ENCODE measurements around the gene INSM1. TPM values are rescaled to one million over a fixed set of nuclear protein-coding genes. Genes with fewer than 3 reads are reported as not detected.

INSM1 gene
- total RNA-seq, 1 experiment from 2014 or later = not detected

- ChIA-PET POLR2A (no interaction called here), CTCF (no interaction called here)
- TF ChIP-seq CTCF (IDR thresholded peaks at IDR 0.05; ENCODE audit: insufficient read depth in 1 of 2, low read depth in 1 of 2, low read length in 1 of 2, severe bottlenecking in 1 of 2, unreplicated experiment in 1 of 2) = no peak
- no peaks in the 10 kb centered on the region for H3K27me3 Mint-ChIP-seq (ENCODE audit: insufficient read depth, unreplicated experiment)
- peaks cover 4% of the 10 kb centered on the region for H3K36me3 Mint-ChIP-seq (ENCODE audit: insufficient read depth, unreplicated experiment)
- no peak for DNase-seq
- Histone ChIP-seq H3K27me3 (replicated peaks; ENCODE audit: control insufficient read depth, insufficient read depth, low read length) (no peaks in the 10 kb centered on the region), H3K4me3 (ENCODE audit: low read depth, low read length) (no peak overlapping the region), H3K36me3 (ENCODE audit: control insufficient read depth, insufficient read depth, low read length) (no peaks in the 10 kb centered on the region), H3K9me3 (no peaks in the 10 kb centered on the region), H3K4me1 (0 out of 2 replicates have a peak, but pooled peaks cover 4% of the 10 kb centered on the region)
- peaks cover 5% of the 10 kb centered on the region for H3K4me1 Mint-ChIP-seq (ENCODE audit: low read depth, unreplicated experiment)
- intact Hi-C loops (cut with micrococcal nuclease; ENCODE audit: unreplicated experiment) = loop anchor here (5.0 kb wide), 1 partner anchor 42 kb away; no protein-coding TSS in a partner anchor
- H3K27ac Mint-ChIP-seq (ENCODE audit: unreplicated experiment) = no peak overlapping the region
- BruUV-seq (replicated peaks) = no TSS peak
- H3K4me3 Mint-ChIP-seq (ENCODE audit: unreplicated experiment) = no peak overlapping the region
- H3K9me3 Mint-ChIP-seq (ENCODE audit: unreplicated experiment) = no peaks in the 10 kb centered on the region
Observed at GRCh38 chr20:20404633-20405032, 36.7 kb downstream of the INSM1 start.

GRCh38 chr20:20405623-20406022 lies 37.7 kb downstream of the INSM1 start:
- no peak overlapping the region for H3K4me3 ChIP-seq (ENCODE audit: low read depth, low read length)
- no TSS peak for BruUV-seq (replicated peaks)
- Mint-ChIP-seq H3K27ac (ENCODE audit: unreplicated experiment) (no peak overlapping the region), H3K4me3 (ENCODE audit: unreplicated experiment) (no peak overlapping the region), H3K9me3 (ENCODE audit: unreplicated experiment) (no peaks in the 10 kb centered on the region), H3K27me3 (ENCODE audit: insufficient read depth, unreplicated experiment) (no peaks in the 10 kb centered on the region), H3K4me1 (ENCODE audit: low read depth, unreplicated experiment) (no peaks in the 10 kb centered on the region), H3K36me3 (ENCODE audit: insufficient read depth, unreplicated experiment) (peaks cover 4% of the 10 kb centered on the region)
- CTCF ChIA-PET = no interaction called here
- no peaks in the 10 kb centered on the region for H3K27me3 ChIP-seq (replicated peaks; ENCODE audit: control insufficient read depth, insufficient read depth, low read length)
- DNase-seq = no peak
- TF ChIP-seq CTCF (IDR thresholded peaks at IDR 0.05; ENCODE audit: insufficient read depth in 1 of 2, low read depth in 1 of 2, low read length in 1 of 2, severe bottlenecking in 1 of 2, unreplicated experiment in 1 of 2) = no peak
- intact Hi-C loops (cut with micrococcal nuclease; ENCODE audit: unreplicated experiment) = loop anchor here (5.0 kb wide), 1 partner anchor 43 kb away; no protein-coding TSS in a partner anchor
- H3K9me3 ChIP-seq = no peaks in the 10 kb centered on the region
- H3K4me1 ChIP-seq = no peaks in the 10 kb centered on the region
- POLR2A ChIA-PET = no interaction called here
- H3K36me3 ChIP-seq (ENCODE audit: control insufficient read depth, insufficient read depth, low read length) = no peaks in the 10 kb centered on the region

- no peak for DNase-seq
- no peaks in the 10 kb centered on the region for H3K4me1 ChIP-seq
- POLR2A ChIA-PET = no interaction called here
- no peaks in the 10 kb centered on the region for H3K27me3 ChIP-seq (replicated peaks; ENCODE audit: control insufficient read depth, insufficient read depth, low read length)
- H3K9me3 ChIP-seq = no peaks in the 10 kb centered on the region
- no TSS peak for BruUV-seq (replicated peaks)
- intact Hi-C loops (cut with micrococcal nuclease; ENCODE audit: unreplicated experiment) = loop anchor here (5.0 kb wide), 1 partner anchor 44 kb away; no protein-coding TSS in a partner anchor
- no peaks in the 10 kb centered on the region for H3K9me3 Mint-ChIP-seq (ENCODE audit: unreplicated experiment)
- no peak for TF ChIP-seq CTCF (IDR thresholded peaks at IDR 0.05; ENCODE audit: insufficient read depth in 1 of 2, low read depth in 1 of 2, low read length in 1 of 2, severe bottlenecking in 1 of 2, unreplicated experiment in 1 of 2)
- no peaks in the 10 kb centered on the region for H3K36me3 ChIP-seq (ENCODE audit: control insufficient read depth, insufficient read depth, low read length)
- H3K4me1 Mint-ChIP-seq (ENCODE audit: low read depth, unreplicated experiment) = no peaks in the 10 kb centered on the region
- no peak overlapping the region for H3K4me3 Mint-ChIP-seq (ENCODE audit: unreplicated experiment)
- H3K36me3 Mint-ChIP-seq (ENCODE audit: insufficient read depth, unreplicated experiment) = peaks cover 4% of the 10 kb centered on the region
- no peak overlapping the region for H3K4me3 ChIP-seq (ENCODE audit: low read depth, low read length)
- H3K27me3 Mint-ChIP-seq (ENCODE audit: insufficient read depth, unreplicated experiment) = no peaks in the 10 kb centered on the region
- CTCF ChIA-PET = no interaction called here
- H3K27ac Mint-ChIP-seq (ENCODE audit: unreplicated experiment) = no peak overlapping the region
Observed at GRCh38 chr20:20406306-20406705, 38.4 kb downstream of the INSM1 start.

Data from Caco-2 (cell line).